UCSD-AML1 (cell line): ENCODE data around the gene RPL27.

Source experiments
- DNase-seq: peaks from one replicate; lab custom pipeline; 2025; ENCODE audit not compliant: unreplicated experiment; lab: John Stamatoyannopoulos, UW

RPL27 gene

DNA sequence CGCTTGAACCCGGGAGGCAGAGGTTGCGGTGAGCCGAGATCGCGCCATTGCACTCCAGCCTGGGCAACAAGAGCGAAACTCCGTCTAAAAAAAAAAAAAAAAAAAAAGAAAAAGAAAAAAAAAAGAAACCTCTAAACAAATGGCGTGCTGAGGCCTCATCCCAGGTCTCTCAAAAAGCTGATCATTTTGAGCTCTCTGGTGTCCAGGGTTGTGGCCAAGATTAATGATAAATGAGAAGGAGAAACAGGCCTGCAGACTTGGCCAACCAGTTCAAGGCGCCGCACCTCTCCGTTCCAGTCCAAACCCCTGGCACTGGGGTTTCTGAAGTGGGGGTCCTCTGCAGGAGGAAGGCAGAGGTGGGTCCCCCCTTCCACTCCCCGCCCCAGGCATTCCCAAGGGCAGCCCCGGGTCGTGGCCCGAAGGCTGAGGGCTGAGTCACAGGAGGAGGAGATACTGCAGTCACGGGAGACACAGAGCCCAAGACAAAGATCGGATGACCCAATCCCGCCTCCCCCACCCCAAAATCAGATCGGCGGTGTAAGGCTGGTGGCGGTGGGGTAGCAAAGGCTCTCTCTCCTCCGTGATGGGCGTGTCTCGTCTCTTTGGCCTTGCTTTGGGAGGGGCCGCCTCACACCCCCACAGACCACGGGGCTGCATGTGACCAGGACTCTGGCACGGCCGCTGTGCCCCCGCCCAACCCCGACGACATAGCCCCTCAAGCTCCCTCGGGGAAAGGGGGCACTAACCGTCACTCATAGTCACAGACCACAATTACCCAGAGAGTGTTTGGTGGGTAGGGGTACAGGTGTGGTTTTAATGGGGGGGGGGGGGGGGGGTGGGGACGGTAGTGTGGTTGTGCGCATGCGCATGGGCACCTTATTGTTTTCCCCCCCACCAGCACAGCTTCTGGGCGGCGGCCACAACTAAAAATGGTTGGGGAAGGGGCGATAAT lies 22.8 kb downstream of the RPL27 start:
- peak; percentile 58 for DNase-seq

DNA sequence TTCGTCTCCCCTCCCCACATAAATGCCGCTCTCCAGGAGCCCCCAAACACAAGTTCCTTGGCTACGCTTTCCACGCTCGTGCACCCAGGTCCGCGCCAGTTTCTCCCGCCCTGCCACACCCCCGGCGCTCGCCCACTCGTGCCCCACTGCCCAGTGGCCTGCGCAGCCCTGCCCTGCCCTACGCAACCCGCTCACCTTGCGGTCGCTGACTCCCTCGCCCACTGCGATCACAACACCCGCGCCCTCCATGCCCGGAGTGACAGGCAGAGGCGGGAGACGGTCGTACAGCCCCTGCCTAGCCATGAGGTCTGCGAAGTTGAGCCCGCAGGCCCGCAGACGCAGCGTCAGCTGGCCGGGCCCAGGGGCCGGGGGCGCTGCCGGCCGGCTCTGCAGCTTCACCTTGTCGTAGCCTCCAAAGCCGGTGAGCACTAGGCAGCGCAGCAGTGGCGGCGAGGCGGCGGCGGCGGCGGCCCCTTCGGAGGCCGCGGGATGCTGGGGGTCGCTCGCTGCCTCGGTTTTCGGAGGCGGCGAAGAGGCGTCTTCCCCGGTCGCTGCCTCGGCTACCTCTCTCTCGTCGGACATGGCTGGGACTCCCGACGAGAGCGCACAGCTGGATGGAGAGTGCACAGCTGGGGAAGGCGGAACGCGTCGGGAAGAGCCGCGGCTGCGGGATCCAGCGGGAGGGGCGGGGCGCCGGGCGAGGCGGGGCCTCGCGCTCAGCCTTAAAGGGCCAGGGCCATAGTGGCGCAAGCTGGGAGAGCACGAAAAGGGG lies 23.7 kb downstream of the RPL27 start, which contains the start of gene VAT1:
TSS of gene VAT1 (minus strand) at position 645 of the 772 bp plus-strand sequence. CDS start at position 582, 63 bp downstream.
- peak; percentile 83 for DNase-seq

DNA sequence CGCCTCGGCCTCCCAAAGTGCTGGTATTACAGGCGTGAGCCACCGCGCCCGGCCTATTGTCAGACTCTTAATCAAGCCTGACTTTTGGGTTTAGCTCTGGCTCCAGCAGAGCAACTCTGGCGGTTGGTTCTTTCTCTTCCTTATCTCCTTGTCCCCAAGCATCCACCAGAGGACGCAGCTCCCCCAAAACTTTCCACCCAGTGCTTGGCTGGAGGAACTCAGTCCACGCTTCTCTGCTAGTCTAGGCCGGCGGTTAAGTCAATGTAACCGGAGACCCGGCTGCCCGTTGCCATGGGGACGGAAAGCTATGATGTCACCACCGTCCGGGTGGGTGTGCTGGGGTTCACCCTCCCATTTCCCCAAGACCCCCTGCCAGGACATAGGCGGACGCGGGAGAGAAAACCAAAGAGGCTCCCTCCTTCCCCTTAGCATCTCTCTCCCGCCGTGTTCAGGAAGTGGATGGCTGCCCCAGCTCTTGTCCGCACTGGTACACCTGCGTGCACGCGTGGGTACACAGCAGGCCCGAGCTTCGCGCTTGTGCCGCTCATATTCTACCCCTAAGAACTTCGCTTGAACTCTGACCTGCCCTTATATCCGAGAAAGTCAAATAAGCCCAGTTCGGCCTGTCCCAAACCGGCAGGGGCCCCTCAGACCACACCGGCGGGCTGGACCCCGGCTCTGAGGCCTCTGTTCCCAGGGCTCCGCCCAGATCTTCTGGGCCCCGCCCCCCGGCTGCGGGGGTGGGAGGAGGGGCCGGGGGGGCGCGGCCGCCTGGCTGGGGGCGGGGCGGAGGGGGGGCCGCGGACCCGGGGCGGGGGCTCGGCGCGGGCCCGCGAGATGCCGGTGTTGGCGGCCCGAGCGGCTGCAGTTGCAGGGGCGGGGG lies 26.4 kb downstream of the RPL27 start, which contains the start of gene RND2:
TSS of gene RND2 (plus strand) at position 825 of the 883 bp plus-strand sequence. CDS start 117 bp downstream, outside the sequence.
- DNase-seq, result peak; percentile 84

DNA sequence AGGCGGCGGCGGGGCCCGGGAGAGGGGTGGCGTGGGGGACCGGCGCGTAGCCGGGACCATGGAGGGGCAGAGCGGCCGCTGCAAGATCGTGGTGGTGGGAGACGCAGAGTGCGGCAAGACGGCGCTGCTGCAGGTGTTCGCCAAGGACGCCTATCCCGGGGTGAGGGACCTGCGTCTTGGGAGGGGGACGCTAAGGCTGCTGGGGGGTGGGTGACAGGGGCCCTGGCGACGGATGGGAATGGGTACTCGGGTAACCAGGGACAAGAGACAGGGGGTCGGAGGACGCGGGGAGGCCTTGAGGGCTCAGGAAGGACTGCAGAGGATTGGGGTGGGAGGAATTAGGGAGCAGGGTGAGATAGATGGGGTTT lies 27.1 kb downstream of the RPL27 start:
- no peak for DNase-seq

DNA sequence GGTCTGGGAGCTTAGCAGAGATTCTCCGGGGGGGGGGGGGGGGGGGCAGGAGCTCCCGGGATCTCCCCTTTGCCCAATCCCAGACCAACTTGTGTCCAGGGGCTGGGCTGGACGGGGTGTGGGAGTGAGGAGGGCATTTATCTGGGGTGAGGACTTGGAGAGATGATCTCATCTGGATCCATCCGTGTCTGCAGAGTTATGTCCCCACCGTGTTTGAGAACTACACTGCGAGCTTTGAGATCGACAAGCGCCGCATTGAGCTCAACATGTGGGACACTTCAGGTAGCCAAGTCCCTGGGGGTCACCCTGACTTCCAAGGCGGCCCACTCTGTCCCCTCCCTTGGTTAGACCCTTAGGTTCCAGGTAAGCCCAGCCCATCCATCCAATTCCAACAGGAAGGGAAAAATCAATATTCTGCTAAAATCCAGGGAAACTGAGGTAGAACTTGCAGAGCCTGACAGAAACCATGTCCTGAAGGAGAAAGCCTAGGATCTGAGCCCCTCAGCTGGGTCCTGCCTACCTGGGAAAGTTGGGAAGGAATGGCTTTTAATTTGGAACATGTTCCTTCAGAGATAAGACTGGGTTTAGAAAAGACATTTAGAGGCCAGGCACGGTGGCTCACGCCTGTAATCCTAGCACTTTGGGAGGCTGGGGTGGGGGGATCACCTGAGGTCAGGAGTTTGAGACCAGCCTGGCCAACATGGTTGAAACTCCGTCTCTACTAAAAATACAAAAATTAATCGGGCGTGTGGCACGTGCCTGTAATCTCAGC lies 27.7 kb downstream of the RPL27 start:
- no peak for DNase-seq

DNA sequence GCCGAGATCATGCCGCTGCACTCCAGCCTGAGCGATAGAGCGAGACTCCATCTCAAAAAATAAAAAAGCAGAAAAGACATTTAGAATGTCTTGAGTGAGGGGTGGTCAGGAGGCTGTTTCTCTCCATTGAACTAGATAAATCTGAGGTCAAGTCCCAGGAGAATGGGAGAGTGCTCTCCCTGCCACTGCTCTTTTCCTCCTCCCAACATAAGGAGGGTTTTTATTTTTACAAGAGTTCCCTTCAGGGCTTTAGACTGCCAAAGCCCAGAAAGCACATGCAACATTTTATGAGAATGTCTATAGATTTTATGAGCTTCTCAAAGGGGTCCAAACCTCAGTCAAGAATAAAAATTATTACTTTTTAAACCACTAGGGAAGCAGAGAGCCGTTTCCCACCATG lies 28.4 kb downstream of the RPL27 start:
- DNase-seq, result no peak

DNA sequence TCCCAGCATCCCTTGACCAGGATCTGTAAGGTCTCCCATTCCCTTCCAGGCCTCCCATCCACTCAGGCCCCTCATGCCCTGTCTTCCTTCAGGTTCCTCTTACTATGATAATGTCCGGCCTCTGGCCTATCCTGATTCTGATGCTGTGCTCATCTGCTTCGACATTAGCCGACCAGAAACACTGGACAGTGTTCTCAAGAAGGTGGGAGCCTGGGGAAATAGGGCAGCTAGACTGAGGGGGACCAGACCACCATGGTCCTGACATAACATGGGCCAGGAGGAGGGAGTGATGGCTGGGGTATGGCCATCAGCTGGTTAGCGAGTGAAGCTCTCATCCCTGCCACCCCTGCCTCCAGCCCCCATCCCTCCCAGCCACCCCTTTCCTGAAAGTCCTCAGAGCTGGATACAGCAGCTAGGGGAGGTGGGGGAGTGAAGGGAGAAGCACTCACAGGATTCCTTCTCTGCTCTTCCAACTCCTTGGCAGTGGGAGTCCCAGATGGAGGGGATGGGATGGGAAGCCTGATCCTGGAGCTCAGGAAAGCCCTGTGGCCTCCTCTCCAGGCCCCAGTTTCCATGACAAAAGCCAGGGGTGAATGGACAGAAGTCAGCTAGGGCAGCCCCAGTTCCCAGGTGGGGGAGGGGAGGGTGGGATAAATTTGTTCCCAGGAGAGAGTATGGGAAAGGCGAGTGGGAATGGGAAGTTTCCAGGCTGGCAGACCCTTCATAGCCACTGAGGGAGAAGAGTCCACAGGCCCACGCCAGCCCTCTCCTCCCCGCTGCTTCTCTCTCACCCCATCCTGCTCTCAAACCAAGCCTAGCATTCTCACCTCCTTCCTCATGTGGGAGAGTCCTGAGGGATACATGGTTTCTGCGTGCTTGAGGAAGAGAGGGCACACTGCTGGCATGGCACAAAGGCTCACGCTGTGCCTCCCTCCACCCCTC lies 29.1 kb downstream of the RPL27 start:
- no peak for DNase-seq

DNA sequence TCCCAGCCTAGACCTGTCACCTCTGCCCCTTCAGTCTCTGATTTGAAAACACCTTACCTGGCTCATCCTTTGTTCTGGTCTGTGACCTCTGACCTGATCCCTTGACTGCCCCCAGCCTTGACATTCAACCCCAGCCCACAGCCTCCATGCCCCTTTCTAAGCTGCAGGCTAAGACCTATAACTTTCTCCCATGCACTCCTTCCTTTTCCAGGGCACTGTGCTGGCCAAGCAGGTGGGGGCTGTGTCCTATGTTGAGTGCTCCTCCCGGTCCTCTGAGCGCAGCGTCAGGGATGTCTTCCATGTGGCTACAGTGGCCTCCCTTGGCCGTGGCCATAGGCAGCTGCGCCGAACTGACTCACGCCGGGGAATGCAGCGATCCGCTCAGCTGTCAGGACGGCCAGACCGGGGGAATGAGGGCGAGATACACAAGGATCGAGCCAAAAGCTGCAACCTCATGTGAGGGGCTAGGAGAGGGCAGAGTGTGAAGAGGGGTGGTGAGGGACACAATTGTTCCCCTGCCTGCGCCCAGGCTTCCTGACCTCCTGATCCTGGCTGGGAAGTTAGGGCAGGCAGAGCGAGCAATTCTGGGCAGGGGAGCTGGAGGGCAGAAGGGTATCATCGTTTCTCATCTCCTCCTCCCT lies 30.1 kb downstream of the RPL27 start:
- DNase-seq, result no peak

DNA sequence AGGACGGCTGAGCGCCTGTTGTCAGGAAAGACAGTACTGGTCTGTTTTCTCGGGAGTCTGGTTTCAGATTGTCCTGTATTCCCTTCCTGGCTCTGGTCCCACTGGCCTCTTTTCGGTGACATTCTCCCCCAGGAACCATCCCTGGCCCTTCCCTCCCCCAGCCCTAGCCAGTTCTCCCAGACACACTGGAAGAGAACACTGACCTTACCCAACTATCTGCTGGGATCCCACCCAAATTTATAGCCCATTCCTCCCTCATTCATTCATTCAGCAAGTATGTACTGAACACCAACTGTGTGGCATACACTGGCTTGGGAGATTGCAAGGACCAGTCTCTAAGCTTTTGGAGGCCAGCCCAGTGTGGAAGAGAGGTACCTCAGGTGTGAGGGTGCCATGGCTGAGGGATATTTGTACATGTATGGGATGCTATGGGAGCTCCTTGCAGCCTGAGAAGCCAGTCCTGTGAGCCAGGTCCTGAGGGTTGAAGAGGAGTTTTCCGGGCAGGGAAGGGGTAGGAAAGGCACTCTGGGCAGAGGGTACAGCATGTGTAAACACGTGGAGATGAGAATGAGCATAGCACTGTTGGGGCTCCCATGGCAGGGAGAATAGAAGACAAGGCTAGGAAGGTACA lies 32.0 kb downstream of the RPL27 start:
- DNase-seq, result no peak

DNA sequence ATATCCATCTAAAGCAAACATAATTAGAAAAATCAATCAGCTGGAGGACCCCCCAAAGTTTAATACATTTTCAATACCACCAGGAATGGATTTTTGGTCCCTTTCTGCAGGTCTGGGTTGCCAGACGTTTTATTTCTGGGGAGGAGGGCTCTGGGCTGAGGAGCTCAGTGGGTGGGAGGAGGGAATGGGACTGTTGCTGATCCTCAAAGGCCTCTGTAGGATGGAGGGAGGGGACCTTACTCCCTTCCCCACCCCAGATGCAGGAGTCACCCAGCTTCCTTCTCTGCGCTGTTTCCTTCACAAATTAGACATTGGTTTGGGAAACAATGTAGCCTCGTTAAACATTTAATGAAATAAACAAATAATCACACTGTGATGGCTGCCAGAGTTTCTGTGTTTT lies 33.4 kb downstream of the RPL27 start:
- DNase-seq, result no peak

DNA sequence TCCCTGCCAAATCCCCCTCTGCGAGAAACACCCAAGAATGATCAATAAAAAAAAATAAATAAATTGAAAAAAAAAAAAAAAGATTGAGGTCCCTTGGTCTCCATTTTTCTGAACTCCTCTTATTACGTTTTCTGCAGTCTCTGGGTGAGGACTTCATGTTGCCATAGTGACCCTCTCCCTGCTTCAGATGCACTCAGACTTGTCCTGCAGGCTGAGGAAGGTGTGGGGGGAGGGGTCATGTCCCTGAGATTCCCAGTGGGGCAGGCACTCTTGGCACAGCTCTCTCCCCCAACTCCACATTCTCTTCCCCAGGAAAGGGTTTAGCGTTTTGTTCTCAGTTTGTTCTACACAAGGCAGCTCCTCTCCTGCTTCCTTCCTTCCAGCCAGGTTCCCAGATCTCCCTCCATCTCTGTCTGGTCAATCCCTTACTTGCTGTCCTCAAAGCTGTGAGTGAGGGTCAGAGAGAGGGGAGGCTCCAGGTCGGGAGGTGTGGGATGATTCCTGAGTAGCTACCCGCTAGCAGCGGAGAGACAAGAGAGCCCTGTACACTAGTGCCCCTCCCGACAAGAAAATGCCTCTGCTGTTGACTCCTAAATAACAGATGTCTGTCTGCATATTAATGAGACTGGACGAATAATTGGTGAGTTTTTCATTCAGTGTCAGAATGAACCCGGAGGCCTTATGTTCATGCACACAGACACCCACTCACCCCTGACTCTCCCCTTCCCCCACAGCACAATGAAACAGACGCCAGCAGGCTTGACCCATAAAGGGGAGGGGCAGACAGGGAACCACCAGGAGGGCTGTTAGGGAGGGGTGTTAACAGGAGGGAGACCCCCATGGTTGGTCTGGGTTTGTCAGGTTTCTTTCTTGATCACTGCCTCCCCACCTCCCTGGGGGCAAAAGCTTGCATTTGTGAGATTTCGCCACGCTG lies 36.0 kb downstream of the RPL27 start:
- DNase-seq, result no peak

DNA sequence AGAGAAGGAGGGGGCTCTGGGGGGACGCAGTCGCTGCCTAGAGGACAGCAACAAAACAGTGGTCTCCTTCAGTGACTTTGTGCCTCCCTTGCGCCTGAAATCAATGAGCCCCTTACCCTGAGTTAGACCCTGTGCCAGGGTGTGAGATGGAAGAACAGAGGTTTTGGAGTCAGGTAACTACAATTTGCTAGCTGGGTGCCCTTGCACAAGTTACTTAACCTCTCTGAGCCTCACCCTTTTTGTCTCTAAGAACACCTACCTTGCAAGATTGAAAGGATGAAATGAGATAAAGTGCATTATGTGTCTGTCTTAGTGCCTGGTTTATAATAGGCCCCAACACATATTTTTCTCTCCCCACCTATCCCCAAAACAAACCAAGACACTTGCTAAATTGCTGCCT lies 36.7 kb downstream of the RPL27 start:
- no peak for DNase-seq

DNA sequence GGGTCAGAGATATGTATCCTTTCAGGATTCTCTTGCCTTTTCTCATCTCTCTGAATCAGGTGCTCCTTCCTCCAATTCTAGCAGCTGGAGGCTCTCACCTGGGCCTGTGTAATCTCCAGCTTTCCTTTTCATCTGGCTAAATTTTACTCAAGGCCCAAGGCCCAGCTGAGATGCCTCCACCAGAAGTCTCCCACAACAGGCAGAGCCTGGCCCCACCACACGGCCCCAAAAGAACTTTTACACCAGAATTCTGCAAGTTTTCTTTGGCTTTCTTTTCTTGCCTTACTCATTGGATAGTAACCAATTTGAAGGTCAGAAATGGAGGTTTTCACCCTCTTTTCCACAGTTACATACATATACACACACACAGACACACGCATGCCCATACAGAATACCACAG lies 41.4 kb downstream of the RPL27 start:
- DNase-seq, result no peak

DNA sequence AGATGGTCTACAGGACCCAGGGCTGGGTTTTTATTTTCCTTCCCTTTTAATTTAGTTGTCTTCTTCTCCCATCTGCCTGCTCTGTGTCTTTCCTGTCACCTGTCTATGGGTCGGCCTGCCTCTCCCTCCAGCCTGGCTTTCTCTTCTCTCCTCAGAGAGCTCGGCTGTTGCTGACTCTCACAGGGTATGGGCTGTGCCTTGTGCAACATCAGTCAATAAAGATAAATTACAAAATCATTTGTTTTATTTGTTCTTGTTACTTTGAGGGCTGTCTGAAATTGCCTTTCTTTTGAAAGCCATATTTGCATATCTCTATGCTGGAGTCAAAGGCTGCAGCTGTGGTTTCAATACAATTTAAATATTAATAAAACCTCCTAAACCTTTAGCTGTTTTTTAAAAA lies 42.4 kb downstream of the RPL27 start:
- no peak for DNase-seq

DNA sequence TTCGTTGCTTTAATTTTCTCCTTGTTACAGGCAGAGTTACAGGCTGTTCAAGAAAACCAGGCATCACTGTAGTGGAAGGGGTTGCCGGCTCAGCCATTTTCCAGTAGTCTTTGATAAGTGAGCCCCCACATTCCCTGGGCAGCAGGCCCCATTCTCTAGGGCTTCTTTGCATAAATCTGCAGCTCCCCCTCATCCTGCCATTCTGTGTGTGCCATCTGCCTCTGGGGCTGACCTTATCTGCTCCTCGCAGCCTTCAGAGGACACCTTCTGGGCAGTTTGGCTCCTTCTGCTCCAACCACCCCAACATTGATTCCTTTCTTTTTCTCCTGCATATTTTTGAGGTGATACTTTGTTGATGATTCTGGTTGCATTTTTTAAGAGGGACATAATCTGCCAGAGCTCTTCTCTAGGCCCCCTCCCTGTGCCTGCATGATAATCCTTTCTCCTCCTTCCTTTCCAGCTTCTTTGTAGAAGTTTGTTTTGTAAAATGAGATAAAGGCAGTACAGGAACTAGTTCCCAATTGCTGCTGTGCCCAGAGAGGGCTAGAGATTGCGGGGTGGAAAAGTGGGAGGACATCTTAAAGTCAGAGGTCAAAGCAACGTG lies 43.9 kb downstream of the RPL27 start:
- no peak for DNase-seq

DNA sequence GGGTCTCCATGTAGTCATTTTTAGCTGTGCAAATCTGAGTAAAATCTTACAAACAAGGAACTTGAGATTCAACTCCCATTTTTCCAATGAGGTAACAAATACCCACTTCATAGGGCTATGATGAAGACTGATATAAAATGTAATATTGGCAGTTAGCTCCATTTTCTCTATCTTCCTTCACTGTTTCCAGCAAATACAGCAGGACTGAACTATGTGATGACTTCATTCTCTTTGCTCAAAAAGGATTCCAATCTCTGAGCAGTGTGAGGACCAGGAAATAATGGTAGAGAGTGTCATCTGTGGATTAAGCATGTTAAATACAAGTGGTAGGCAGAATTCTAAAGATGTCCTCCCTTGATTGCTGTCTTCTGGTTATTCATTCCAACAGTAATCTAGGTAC lies 45.1 kb downstream of the RPL27 start:
- no peak for DNase-seq

DNA sequence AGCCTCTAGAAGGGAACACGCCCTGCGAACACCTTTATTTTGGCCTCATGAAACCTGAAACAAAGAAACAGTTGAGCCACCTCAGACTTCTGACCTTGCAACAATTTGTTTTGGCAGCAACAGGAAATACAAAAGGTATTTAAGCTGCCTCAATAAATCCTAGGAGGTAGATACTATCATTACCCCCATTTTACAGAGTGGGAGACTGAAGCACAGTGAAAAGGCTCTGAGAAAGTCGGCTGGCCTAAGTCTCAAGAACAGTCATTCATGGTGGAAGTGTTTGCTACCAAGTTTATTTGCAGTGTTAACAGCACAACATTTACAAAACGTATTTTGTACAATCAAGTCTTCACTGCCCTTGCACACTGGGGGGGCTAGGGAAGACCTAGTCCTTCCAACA lies 45.8 kb downstream of the RPL27 start:
- no peak for DNase-seq
